Measurements from ENCODE around the gene ARHGEF28.

Gene ARHGEF28

GRCh38 chr5:73901455-73901854 lies 275.5 kb downstream of the ARHGEF28 start:
- Histone ChIP-seq H3K4me3 (ENCODE audit: low read depth in 1 of 2, low read length in 1 of 2) (no peak overlapping the region), H3K27me3 (no peaks in the 10 kb centered on the region), H3K36me3 (no peaks in the 10 kb centered on the region), H3K4me1 (ENCODE audit: control insufficient read depth in 1 of 2, insufficient read depth in 1 of 2, low read depth in 1 of 2, low read length in 1 of 2) (no peaks in the 10 kb centered on the region), H3K9me3 (no peaks in the 10 kb centered on the region), H3K27ac (no peak overlapping the region)
- no peak for TF ChIP-seq CTCF (IDR thresholded peaks at IDR 0.05)

- Histone ChIP-seq H3K27ac (no peak overlapping the region), H3K4me1 (ENCODE audit: control insufficient read depth in 1 of 2, insufficient read depth in 1 of 2, low read depth in 1 of 2, low read length in 1 of 2) (no peaks in the 10 kb centered on the region), H3K9me3 (no peaks in the 10 kb centered on the region), H3K27me3 (no peaks in the 10 kb centered on the region), H3K4me3 (ENCODE audit: low read depth in 1 of 2, low read length in 1 of 2) (no peak overlapping the region), H3K36me3 (no peaks in the 10 kb centered on the region)
- TF ChIP-seq CTCF (IDR thresholded peaks at IDR 0.05) = peak; percentile 87
Observed at GRCh38 chr5:73902327-73903051, 276.5 kb downstream of the ARHGEF28 start.

- Histone ChIP-seq H3K36me3 (no peaks in the 10 kb centered on the region), H3K4me3 (ENCODE audit: low read depth in 1 of 2, low read length in 1 of 2) (no peak overlapping the region), H3K9me3 (no peaks in the 10 kb centered on the region), H3K27ac (no peak overlapping the region), H3K27me3 (no peaks in the 10 kb centered on the region), H3K4me1 (ENCODE audit: control insufficient read depth in 1 of 2, insufficient read depth in 1 of 2, low read depth in 1 of 2, low read length in 1 of 2) (no peaks in the 10 kb centered on the region)
- TF ChIP-seq CTCF (IDR thresholded peaks at IDR 0.05) = no peak
Observed at GRCh38 chr5:73903169-73903568, 277.2 kb downstream of the ARHGEF28 start.

- no peaks in the 10 kb centered on the region for H3K36me3 ChIP-seq
- H3K9me3 ChIP-seq = no peaks in the 10 kb centered on the region
- H3K27me3 ChIP-seq = no peaks in the 10 kb centered on the region
- H3K27ac ChIP-seq = no peak overlapping the region
- TF ChIP-seq CTCF (IDR thresholded peaks at IDR 0.05) = no peak
- no peaks in the 10 kb centered on the region for H3K4me1 ChIP-seq (ENCODE audit: control insufficient read depth in 1 of 2, insufficient read depth in 1 of 2, low read depth in 1 of 2, low read length in 1 of 2)
- H3K4me3 ChIP-seq (ENCODE audit: low read depth in 1 of 2, low read length in 1 of 2) = no peak overlapping the region
Observed at GRCh38 chr5:73906277-73906676, 280.3 kb downstream of the ARHGEF28 start.

GRCh38 chr5:73907164-73907563 lies 281.2 kb downstream of the ARHGEF28 start:
- Histone ChIP-seq H3K27me3 (no peaks in the 10 kb centered on the region), H3K36me3 (no peaks in the 10 kb centered on the region), H3K9me3 (no peaks in the 10 kb centered on the region), H3K4me1 (ENCODE audit: control insufficient read depth in 1 of 2, insufficient read depth in 1 of 2, low read depth in 1 of 2, low read length in 1 of 2) (no peaks in the 10 kb centered on the region), H3K4me3 (ENCODE audit: low read depth in 1 of 2, low read length in 1 of 2) (no peak overlapping the region), H3K27ac (no peak overlapping the region)
- TF ChIP-seq CTCF (IDR thresholded peaks at IDR 0.05) = no peak
